H1 (cell line): ENCODE measurements around the gene CORO1C. TPM values are rescaled to one million over a fixed set of nuclear protein-coding genes. Genes with fewer than 3 reads are reported as not detected.

Source experiments
- BCL11A ChIP-seq, 2 experiments: IDR thresholded peaks; one replicate each; pipeline ENCODE4 v1.6.1; 2011; ENCODE audit warnings: low read depth in 2 of 2, low read length in 2 of 2, mild to moderate bottlenecking in 2 of 2
- CBX8 ChIP-seq: fragments of 300-800, 300-1000 bp; sonication (generic); IDR thresholded peaks from 2 replicates; pipeline ENCODE4 v1.7.1; 2016; ENCODE audit warnings: low read depth, low read length, borderline replicate concordance
- CHD7 ChIP-seq: fragments of 300-600 bp; sonication (generic); IDR thresholded peaks from 2 replicates; pipeline ENCODE4 v1.7.1; 2012; ENCODE audit warnings: low read length, moderate library complexity, mild to moderate bottlenecking, inconsistent platforms; ENCODE audit not compliant: insufficient replicate concordance
- NRF1 ChIP-seq: IDR thresholded peaks from 2 replicates; pipeline ENCODE4 v1.6.1; 2011; ENCODE audit warnings: mild to moderate bottlenecking, low read depth, low read length, improper control_type of control experiment
- RXRA ChIP-seq: IDR thresholded peaks from 2 replicates; pipeline ENCODE4 v1.6.1; 2011; ENCODE audit warnings: low read depth, mild to moderate bottlenecking, low read length, moderate library complexity; ENCODE audit not compliant: insufficient read depth
- SP2 ChIP-seq: IDR thresholded peaks from 2 replicates; pipeline ENCODE4 v1.6.1; 2012; ENCODE audit warnings: mild to moderate bottlenecking, low read length, inconsistent platforms
- polyA plus RNA-seq, 7 experiments: library from polyadenylated mRNA; depleted of rRNA in 3 of 7; stranded (reverse) in 5 of 7; unstranded in 2 of 7; fragments of >200 nt in 5 of 7; fragments of 200-250 nt in 2 of 7; gene quantifications; 1 replicate in 5 of 7; 2 replicates in 1 of 7; 4 replicates in 1 of 7; pipeline versions ENCODE4 v1.2.1 to v1.2.3, GENCODE V29; 2011 to 2013; ENCODE audit warnings: missing spikeins in 2 of 7, mixed read lengths in 2 of 7
- total RNA-seq: library from RNA; stranded (reverse); fragmentation: NEBNext Ultra II Directional; extraction: Animal tissue kit (Norgen Biotek cat#: 25700); gene quantifications from 2 replicates; pipeline ENCODE4 v1.2.1, GENCODE V29; 2021

Gene CORO1C
- total and polyA plus RNA-seq, 2 of the 8 experiments (the other 6 are each of a cell fraction or from before 2014, with no cell fraction given) = 72.7 to 120 TPM

GRCh38 chr12:108724890-108725151 lies 6.5 kb downstream of the CORO1C start (continued):
- TF ChIP-seq CHD7 = no peak
- TF ChIP-seq CBX8 = no peak
- no peak for TF ChIP-seq SP2
- no peak for TF ChIP-seq RXRA
- TF ChIP-seq BCL11A (IDR thresholded peaks at IDR 0.05; ENCODE audit: low read depth in 2 of 2, low read length in 2 of 2) = no peak
- TF ChIP-seq NRF1 = no peak
- TF ChIP-seq, all 59 proteins: peak for 0
